GF-D8 (cell line): ENCODE measurements around the gene ALDH16A1.

ENCODE experiments used
- DNase-seq: peaks from one replicate; lab custom pipeline; 2025; lab: John Stamatoyannopoulos, UW

Gene ALDH16A1

GRCh38 chr19:49453013-49453756 lies at the start of gene ALDH16A1:
Gene ALDH16A1 (plus strand): TSS chr19:49453225. CDS start chr19:49453332, 107 bp downstream.
- peak; percentile 94 for DNase-seq

- DNase-seq: no peak
Measured at GRCh38 chr19:49403404-49404187, 49.4 kb upstream of the ALDH16A1 start.

DNA sequence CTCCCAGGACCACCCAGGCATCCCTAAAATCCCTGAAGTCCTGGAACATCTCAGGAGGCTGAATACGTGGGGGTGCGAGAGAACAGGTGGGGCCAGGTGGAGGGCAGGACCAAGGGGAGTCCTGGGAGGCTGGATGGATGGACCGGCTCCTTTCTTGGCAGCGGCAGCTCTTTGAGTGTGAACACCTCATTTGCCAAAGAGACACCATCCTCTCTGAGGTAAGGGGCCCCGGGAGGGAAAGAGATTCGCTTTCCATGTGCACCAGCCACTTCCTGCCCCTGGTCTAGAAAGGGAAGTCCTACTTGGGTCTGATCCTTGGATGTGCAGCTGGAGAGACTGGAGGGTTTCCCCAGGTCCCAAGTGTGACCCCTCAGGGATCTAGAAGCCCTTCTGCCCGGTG lies 45.9 kb upstream of the ALDH16A1 start:
- DNase-seq: no peak

- no peak for DNase-seq
Measured at GRCh38 chr19:49407482-49408015, 45.5 kb upstream of the ALDH16A1 start.

GRCh38 chr19:49408816-49409440 lies 44.1 kb upstream of the ALDH16A1 start:
- peak; percentile 56 for DNase-seq

GRCh38 chr19:49409441-49410029 lies 43.5 kb upstream of the ALDH16A1 start:
- DNase-seq: peak; percentile 69

DNA sequence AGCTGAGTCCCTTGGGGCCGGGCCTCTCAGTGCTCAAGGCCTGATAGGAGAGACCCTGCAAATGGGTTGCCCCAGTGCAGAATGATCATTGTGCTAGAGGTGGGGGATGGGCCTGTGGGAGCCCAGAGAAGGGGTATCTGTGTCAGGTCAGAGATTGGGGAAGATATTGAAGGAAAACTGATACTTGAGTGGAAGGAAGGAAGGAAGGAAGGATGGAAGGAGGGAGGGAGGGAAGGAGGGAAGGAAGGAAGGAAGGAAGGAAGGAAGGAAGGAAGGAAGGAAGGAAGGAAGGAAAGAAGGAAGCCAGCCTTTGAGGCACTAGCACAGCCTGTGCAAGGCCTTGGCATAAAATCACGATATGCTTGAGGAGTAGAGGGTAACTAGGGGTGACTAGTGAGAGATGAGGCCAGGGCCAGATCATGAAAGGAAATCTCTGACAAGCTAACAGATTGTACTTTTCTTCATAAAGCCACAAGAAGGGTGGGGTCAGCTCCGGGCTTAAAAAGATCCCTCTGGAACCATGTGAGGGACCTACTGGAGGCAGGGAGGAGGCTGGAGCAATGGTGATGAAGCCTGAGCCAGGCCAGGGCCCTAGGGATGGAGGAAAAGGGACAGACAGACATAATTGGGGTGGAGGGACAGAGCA lies 41.2 kb upstream of the ALDH16A1 start:
- DNase-seq: no peak

DNA sequence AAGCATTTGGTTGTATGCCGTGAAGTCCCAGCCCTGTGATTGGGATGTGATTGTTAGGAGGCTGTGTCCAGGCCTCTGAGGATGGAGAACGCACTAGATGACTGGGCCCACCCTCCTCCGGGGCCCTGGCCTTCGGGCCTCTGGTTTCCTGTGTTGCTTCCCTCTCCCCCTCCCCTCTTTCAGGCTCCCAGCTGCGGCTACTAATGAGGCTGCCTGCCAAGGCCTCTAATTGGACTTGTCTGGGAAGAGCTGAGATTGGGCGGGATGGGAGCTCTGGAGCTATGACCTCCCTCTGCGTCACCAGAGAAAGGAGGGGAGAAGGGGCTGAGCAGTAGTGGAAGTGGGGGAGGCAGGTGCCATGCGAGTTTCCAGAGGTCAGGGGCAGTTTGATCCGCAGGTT lies 39.7 kb upstream of the ALDH16A1 start:
- no peak for DNase-seq

DNA sequence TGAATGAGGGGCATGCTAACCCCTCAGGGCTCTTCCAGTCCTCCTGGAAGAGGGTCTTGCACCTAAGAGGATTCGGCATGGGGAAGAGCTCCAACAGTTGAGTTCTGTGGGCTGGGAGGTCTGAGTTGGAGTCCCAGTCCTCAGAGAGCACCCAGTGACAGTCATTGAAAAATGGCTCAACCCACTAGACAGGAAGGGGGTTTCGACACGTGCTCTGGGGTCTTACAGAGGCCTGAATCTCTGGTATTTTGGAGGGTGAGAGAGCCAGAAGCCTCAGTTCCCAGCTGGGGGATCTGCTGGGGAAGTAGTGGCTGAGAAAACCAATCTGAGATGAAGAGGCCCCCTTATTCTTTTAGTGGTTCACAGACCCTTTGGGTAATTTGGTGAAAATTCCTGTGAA lies 38.8 kb upstream of the ALDH16A1 start:
- no peak for DNase-seq

DNA sequence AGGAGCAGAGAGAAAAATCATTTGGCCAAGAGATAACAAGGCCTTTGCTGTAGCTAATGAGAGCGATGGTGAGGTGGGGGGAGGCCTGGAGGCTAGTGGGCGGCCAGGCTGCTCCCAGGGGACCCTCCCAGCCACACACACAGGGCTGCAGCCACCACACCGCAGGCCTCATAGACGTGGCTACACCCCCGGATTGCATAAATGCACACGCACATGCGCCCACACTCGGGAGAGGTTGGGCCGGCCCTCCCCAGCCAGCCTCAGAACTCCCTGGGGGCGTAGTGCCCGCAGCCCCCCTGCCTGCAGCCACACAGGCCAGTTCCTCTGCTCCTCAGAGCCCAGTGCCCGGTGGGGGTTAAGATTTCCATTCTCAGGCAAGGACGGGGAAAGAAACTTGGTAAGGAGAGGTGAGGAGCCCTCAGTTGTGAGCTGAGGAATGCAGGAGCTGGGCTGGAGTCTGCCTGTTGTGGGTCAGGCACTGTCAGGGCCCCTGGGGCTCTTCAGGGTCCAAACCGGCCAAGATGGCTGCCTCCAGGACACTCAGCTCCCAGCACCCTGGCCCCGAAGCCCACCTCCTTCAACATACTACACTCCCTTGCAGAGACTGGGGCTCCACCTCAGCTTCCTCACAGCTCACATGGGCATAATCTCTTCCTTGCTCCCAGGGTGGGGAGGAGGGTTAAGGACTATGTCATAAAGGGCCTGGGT lies 37.8 kb upstream of the ALDH16A1 start:
- DNase-seq: peak; percentile 91

- DNase-seq: peak; percentile 20
Measured at GRCh38 chr19:49415810-49416200, 37.2 kb upstream of the ALDH16A1 start.

DNA sequence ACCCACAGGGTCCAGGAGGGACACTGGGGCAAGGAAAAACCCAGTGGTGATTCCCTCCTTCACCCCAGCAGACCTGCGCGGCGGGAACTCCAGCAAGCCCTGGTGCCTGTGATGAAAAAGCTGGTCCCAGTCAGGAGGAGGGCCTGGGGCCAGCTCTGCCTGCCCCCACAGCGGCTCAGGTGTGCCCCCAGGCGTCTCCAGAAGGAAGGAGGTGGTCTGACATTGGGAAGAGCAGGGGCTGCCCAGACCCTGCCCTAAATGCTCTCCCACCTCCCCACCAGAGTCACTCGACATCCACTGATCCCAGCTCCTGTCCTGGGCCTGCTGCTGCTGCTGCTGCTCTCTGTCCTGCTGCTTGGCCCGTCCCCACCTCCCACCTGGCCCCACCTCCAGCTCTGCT lies 35.9 kb upstream of the ALDH16A1 start:
- DNase-seq: no peak

DNA sequence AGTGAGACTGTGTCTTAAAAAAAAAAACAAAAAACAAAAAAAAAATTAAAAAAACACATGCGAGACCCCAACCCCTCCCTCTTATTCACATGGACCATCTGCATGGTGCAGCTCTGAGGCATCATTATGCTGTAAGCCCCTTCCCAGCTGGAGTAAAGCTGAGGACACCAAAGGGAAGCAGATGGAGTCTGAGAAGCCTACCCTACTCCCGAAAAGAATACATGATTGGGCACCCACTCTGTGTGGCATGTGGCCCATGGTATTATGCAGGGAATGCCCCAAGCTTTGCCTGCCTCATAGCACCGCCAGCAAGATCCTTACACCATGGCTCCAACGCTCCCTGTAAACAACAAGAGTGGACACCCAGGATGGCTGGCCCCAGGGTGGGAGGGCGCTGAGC lies 34.5 kb upstream of the ALDH16A1 start:
- DNase-seq: no peak

DNA sequence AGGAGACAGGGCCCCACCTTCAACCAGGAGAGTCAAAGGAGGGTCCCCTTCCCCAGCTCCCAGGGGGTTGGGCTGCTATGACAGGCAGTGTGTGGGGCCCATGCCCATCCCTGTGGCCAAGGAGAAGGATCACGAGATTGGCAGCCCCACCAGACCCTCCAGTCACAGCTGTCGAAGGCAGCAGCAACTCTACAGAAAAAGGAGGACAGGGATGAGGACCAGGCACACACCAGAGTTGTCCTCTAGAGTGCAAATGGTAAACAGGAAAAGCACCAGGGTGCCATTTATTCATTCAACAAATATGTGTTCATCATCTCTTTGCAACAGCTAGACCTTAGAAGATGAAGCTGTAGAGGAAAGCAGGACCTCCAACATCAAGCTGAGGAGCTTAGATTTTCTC lies 33.9 kb upstream of the ALDH16A1 start:
- no peak for DNase-seq

DNA sequence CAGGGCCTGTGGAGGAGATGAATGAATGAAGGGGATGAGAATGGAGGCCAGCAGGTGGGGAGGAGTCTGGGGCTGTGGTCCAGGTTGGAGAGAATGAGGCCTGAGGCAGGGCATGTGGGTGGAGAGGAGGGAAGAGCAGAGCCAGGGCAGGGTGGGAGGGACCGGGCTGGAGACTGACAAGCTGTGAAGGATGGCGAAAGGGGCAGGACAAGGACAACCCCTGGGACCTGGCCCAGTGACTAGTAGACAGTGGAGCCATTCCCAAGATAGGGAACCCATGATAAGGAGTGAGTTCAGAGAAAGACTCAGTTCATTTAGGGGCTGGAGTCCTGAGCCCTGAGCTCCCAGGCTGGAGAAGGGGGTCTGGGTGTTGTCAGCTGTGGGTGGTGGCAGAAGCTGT lies 32.8 kb upstream of the ALDH16A1 start:
- DNase-seq: no peak

GRCh38 chr19:49421039-49421877 lies 31.8 kb upstream of the ALDH16A1 start:
- DNase-seq: no peak

- no peak for DNase-seq
Measured at GRCh38 chr19:49421878-49422202, 31.2 kb upstream of the ALDH16A1 start.

DNA sequence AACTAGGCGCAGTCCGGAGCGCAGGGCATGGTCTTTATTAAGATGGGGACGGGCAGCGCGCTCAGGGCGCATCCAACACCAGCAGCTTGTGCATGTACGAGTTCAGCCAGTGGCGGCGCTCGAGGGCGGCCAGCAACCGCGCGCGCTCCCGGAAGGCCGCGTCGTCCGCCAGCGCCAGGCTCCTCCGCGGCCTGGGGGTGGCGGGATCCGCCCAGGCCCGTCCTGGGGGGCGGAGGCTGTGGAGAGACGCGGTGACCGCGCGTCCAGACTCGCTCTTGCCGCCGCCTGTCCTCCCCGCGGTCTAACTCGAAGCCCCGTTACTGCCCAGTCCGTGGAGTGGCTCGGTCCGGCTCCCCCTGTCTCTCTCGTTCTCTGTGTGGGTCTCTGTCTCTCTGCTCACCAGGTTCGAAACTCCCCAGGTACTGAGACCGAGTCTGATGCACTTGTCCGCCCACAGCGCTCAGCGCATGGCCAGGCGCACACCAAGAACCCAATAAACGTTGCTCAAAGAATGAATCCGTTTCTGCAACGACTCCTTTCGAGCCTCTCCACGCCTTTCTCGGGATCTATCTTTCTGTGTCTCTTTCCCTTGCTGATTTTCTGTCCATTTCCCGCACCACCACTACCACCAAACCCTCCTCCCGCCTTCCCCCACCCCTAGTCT lies 30.5 kb upstream of the ALDH16A1 start:
- DNase-seq: no peak

- no peak for DNase-seq
Measured at GRCh38 chr19:49423071-49423984, 29.7 kb upstream of the ALDH16A1 start, which contains the start of gene PTH2. Gene PTH2 (minus strand): TSS chr19:49423441. CDS start chr19:49423339, 102 bp downstream.
